Measurements from ENCODE around the gene IBA57.

GRCh38 chr1:228123505-228123904 lies 42.1 kb upstream of the IBA57 start:
- no peak for TF ChIP-seq OSR1 (CRISPR knock-in tag; IDR thresholded peaks at IDR 0.05)
- TF ChIP-seq SNAI2 (CRISPR knock-in tag; IDR thresholded peaks at IDR 0.05) = no peak
- TF ChIP-seq RARB (CRISPR knock-in tag; IDR thresholded peaks at IDR 0.05) = no peak
- no peak for TF ChIP-seq BACH2 (CRISPR knock-in tag; IDR thresholded peaks at IDR 0.05; ENCODE audit: borderline replicate concordance)
